ENCODE measurements around the gene MICU1. TPM values are rescaled to one million over a fixed set of nuclear protein-coding genes. Genes with fewer than 3 reads are reported as not detected.
"Not testable (repeated sequence)": the region's sequence is repeated elsewhere in the genome, so short reads cannot be mapped to it uniquely, and the experiment has no call there.

The MICU1 gene, protein sequence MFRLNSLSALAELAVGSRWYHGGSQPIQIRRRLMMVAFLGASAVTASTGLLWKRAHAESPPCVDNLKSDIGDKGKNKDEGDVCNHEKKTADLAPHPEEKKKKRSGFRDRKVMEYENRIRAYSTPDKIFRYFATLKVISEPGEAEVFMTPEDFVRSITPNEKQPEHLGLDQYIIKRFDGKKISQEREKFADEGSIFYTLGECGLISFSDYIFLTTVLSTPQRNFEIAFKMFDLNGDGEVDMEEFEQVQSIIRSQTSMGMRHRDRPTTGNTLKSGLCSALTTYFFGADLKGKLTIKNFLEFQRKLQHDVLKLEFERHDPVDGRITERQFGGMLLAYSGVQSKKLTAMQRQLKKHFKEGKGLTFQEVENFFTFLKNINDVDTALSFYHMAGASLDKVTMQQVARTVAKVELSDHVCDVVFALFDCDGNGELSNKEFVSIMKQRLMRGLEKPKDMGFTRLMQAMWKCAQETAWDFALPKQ
- 10 to 100 TPM; 34.7 to 42.7 TPM for total RNA-seq
- 38.9 TPM for polyA plus RNA-seq (ENCODE audit: insufficient read depth, low read depth, low replicate concordance)
- long read RNA-seq, donor 1, transcript MICU1-201 (12 exons, 2,383 nt): major isoform, 17 of 30 reads
- long read RNA-seq, donor 1, partial matches to known transcripts: 9 of 30 reads
- long read RNA-seq, donor 1, other reads (novel, unspliced or antisense): 0 of 30 reads
- long read RNA-seq, donor 2, transcript MICU1-208 (3 exons, 580 nt): minor isoform, 9 of 23 reads
- long read RNA-seq, donor 2, transcript MICU1-201 (12 exons, 2,383 nt): major isoform, 14 of 23 reads
- long read RNA-seq, donor 2, partial matches to known transcripts: 0 of 23 reads
- long read RNA-seq, donor 2, other reads (novel, unspliced or antisense): 0 of 23 reads

GRCh38 chr10:72625608-72626443 is at the start of gene MICU1:
Gene MICU1, minus strand, starts transcription at chr10:72626079. Its CDS starts 59,286 bp downstream, at chr10:72566793.
- H3K4me1 ChIP-seq: peaks cover 5% of the 10 kb centered on the region
- 0% methylated on average over 48 to 49 of the region's 49 CpGs for WGBS, 2 donors
- TF ChIP-seq POLR2A (IDR thresholded peaks at IDR 0.05): peak; percentile 56
- TF ChIP-seq, protein P1, sequence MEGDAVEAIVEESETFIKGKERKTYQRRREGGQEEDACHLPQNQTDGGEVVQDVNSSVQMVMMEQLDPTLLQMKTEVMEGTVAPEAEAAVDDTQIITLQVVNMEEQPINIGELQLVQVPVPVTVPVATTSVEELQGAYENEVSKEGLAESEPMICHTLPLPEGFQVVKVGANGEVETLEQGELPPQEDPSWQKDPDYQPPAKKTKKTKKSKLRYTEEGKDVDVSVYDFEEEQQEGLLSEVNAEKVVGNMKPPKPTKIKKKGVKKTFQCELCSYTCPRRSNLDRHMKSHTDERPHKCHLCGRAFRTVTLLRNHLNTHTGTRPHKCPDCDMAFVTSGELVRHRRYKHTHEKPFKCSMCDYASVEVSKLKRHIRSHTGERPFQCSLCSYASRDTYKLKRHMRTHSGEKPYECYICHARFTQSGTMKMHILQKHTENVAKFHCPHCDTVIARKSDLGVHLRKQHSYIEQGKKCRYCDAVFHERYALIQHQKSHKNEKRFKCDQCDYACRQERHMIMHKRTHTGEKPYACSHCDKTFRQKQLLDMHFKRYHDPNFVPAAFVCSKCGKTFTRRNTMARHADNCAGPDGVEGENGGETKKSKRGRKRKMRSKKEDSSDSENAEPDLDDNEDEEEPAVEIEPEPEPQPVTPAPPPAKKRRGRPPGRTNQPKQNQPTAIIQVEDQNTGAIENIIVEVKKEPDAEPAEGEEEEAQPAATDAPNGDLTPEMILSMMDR (IDR thresholded peaks at IDR 0.05): peak in 1 of 3 experiments; percentile 6
- H3K4me3 ChIP-seq: peak within 1 kb of the TSS; percentile 75 to 91
- H3K36me3 ChIP-seq (ENCODE audit: low read depth, missing control alignments): no peaks in the 10 kb centered on the region
- DNase-seq: peak; percentile 99
- H3K9me3 ChIP-seq: no peaks in the 10 kb centered on the region
- peak within 1 kb of the TSS; percentile 85 to 89 for H3K27ac ChIP-seq
- intact Hi-C loops (cut with DNase I; ENCODE audit: low total_unique reads): no loop called here
- H3K27me3 ChIP-seq: no peaks in the 10 kb centered on the region

- intact Hi-C loops (cut with DNase I; ENCODE audit: low total_unique reads); H3K27ac ChIP-seq; H3K4me1 ChIP-seq; H3K4me3 ChIP-seq; H3K36me3 ChIP-seq (ENCODE audit: low read depth, missing control alignments); DNase-seq; H3K9me3 ChIP-seq; H3K27me3 ChIP-seq: not testable (repeated sequence)
- WGBS, 2 donors: 90 to 91% methylated on average over 5 of the region's 5 CpGs
Measured at GRCh38 chr10:72674174-72674573, 48.3 kb upstream of the MICU1 start.

DNA sequence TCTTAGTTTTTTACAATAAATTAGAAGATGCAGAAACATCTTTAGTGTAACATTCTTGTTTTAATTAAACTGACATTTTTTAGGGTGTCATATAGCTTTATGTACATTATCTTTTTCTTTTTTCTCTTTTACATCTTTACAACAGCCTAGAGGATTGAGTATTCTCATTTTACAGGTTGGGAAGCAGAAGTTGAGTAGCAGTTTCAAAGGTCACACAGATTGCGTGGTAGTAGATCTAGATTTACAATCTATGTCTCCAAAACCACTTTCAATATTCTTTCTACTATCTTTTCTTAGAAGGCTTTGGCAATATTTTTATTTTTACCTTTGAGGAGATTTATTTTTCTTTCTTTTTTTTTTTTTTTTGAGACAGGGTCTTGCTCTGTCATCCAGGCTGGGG is 47.4 kb upstream of the MICU1 start:
- 85 to 93% methylated on average over 1 of the region's 1 CpG for WGBS, 2 donors
- Histone ChIP-seq H3K4me3 (no peak overlapping the region), H3K27ac (no peak overlapping the region), H3K9me3 (no peaks in the 10 kb centered on the region), H3K4me1 (no peaks in the 10 kb centered on the region), H3K36me3 (ENCODE audit: low read depth, missing control alignments) (no peaks in the 10 kb centered on the region), H3K27me3 (no peaks in the 10 kb centered on the region)
- intact Hi-C loops (cut with DNase I; ENCODE audit: low total_unique reads): no loop called here
- DNase-seq: no peak
- TF ChIP-seq, protein P1 (IDR thresholded peaks at IDR 0.05): no peak
- TF ChIP-seq POLR2A (IDR thresholded peaks at IDR 0.05): no peak

- no peaks in the 10 kb centered on the region for H3K4me1 ChIP-seq
- no peak for TF ChIP-seq POLR2A (IDR thresholded peaks at IDR 0.05)
- TF ChIP-seq, protein P1 (IDR thresholded peaks at IDR 0.05): no peak
- H3K4me3 ChIP-seq: no peak overlapping the region
- intact Hi-C loops (cut with DNase I; ENCODE audit: low total_unique reads): no loop called here
- H3K9me3 ChIP-seq: no peaks in the 10 kb centered on the region
- H3K27ac ChIP-seq: no peak overlapping the region
- H3K27me3 ChIP-seq: no peaks in the 10 kb centered on the region
- 91 to 97% methylated on average over 3 of the region's 3 CpGs for WGBS, 2 donors
- H3K36me3 ChIP-seq (ENCODE audit: low read depth, missing control alignments): no peaks in the 10 kb centered on the region
- DNase-seq: no peak
Measured at GRCh38 chr10:72667207-72667864, 41.5 kb upstream of the MICU1 start.
